ENCODE measurements around the gene FHIT.

- TF ChIP-seq CTCF (conservative IDR thresholded peaks at IDR 0.05; ENCODE audit: low read depth, low read length) (no peak), POLR2A (IDR thresholded peaks at IDR 0.05; ENCODE audit: low read depth, low read length) (no peak), CEBPB (IDR thresholded peaks at IDR 0.05; ENCODE audit: low read depth, low read length) (peak; percentile 29; the same call in 1 of the 2 replicates), SMC3 (IDR thresholded peaks at IDR 0.05; ENCODE audit: low read depth, low read length) (no peak), USF2 (IDR thresholded peaks at IDR 0.05; ENCODE audit: low read depth, low read length) (no peak), MAFK (IDR thresholded peaks at IDR 0.05; ENCODE audit: low read depth, low read length) (peak; percentile 100), RFX5 (IDR thresholded peaks at IDR 0.05; ENCODE audit: low read depth, low read length) (no peak), CHD1 (IDR thresholded peaks at IDR 0.05; ENCODE audit: low read depth, low read length) (no peak), NFE2L2 (IDR thresholded peaks at IDR 0.05; ENCODE audit: low read depth, low read length) (no peak), RAD21 (IDR thresholded peaks at IDR 0.05; ENCODE audit: low read length) (no peak), MAZ (IDR thresholded peaks at IDR 0.05; ENCODE audit: borderline replicate concordance, low read depth, low read length) (no peak), FOS (IDR thresholded peaks at IDR 0.05; ENCODE audit: low read depth, low read length) (peak; percentile 75)
- TF ChIP-seq, protein P1, sequence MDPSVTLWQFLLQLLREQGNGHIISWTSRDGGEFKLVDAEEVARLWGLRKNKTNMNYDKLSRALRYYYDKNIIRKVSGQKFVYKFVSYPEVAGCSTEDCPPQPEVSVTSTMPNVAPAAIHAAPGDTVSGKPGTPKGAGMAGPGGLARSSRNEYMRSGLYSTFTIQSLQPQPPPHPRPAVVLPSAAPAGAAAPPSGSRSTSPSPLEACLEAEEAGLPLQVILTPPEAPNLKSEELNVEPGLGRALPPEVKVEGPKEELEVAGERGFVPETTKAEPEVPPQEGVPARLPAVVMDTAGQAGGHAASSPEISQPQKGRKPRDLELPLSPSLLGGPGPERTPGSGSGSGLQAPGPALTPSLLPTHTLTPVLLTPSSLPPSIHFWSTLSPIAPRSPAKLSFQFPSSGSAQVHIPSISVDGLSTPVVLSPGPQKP (IDR thresholded peaks at IDR 0.05; ENCODE audit: borderline replicate concordance, low read depth, low read length) = no peak
These were observed 1479.5 kb downstream of the FHIT start for GRCh38 chr3:59771768-59772181.
